Erythroblast (primary cell): ENCODE results near the gene MAP3K5.

Experiments
- GATA1 ChIP-seq: IDR thresholded peaks from 2 replicates; pipeline ENCODE4 v1.6.1; 2011; ENCODE audit warnings: low read depth, mild to moderate bottlenecking, control low read depth, low read length, moderate library complexity
- POLR2A ChIP-seq: IDR thresholded peaks from 2 replicates; pipeline ENCODE4 v1.6.1; 2011; ENCODE audit warnings: mild to moderate bottlenecking, low read length

DNA sequence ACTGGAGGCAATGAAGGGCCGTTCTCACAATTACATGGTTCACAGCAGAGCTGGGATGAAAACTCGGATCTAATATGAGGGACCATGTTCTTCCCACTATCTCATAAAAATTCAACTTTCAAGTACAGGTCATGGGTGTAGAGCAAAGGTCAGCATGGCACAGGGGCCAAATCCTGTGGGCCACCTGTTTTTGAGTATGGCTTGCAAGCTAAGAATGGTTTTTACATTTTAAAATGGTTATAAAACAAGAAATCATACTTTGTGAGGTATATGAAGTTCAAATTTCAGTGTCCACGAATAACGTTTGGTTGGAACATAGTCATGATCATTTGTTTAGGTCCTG is 4.6 kb downstream of the MAP3K5 start:
- TF ChIP-seq POLR2A = no peak
- TF ChIP-seq GATA1 = no peak
